Right atrium auricular region (tissue), 2 donors: Measurements from ENCODE around the gene KCNH4. TPM values are rescaled to one million over a fixed set of nuclear protein-coding genes. Genes with fewer than 3 reads are reported as not detected.

Source experiments
- DNase-seq: peaks from one replicate; pipeline ENCODE4 v3.0.0-alpha.2; 2019; ENCODE audit warnings: low spot score
- H3K27ac ChIP-seq, 2 donors: fragments of 200-600 bp; sonication (generic); 1 replicate in 1 of 2; 2 replicates in 1 of 2; pipeline ENCODE4 v1.5.1; 2016 to 2019
- H3K27me3 ChIP-seq, 2 donors: fragments of 200-600 bp; sonication (generic); one replicate each; pipeline versions ENCODE4 v1.5.1 to v1.6.0; 2017 to 2019
- H3K36me3 ChIP-seq: fragments of 200-600 bp; sonication (generic); one replicate; pipeline ENCODE4 v1.5.1; 2016
- H3K4me1 ChIP-seq, 2 donors: fragments of 200-600 bp; sonication (generic); one replicate each; pipeline versions ENCODE4 v1.5.1 to v1.6.0; 2017 to 2019
- H3K4me3 ChIP-seq, 2 donors: fragments of 200-600 bp; sonication (generic); 1 replicate in 1 of 2; 2 replicates in 1 of 2; pipeline ENCODE4 v1.5.1; 2017 to 2019; ENCODE audit warnings: mild to moderate bottlenecking in 1 of 2, moderate library complexity in 1 of 2
- H3K9me3 ChIP-seq, 2 donors: fragments of 200-600 bp; sonication (generic); one replicate each; pipeline ENCODE4 v1.5.1; 2019
- total RNA-seq, 2 donors: library from RNA; depleted of rRNA; stranded (reverse); fragments of >200 nt; gene quantifications; one replicate each; pipeline ENCODE4 v1.1.0, GENCODE V29; 2016
- TF ChIP-seq, protein P1 (sequence below), 2 donors: fragments of 200-600 bp; sonication (generic); IDR thresholded peaks; one replicate each; pipeline ENCODE4 v1.5.1; 2019; ENCODE audit warnings: antibody characterized with exemption in 2 of 2

The KCNH4 gene
- total RNA-seq, 2 donors from 2014 or later: 0.15 to 0.35 TPM

- Histone ChIP-seq H3K4me1 (peaks cover 0 to 17% of the 10 kb centered on the region in 2 donors), H3K27ac (no peak overlapping the region), H3K4me3 (no peak overlapping the region), H3K36me3 (no peaks in the 10 kb centered on the region), H3K9me3 (no peaks in the 10 kb centered on the region), H3K27me3 (peaks cover 10 to 13% of the 10 kb centered on the region in 2 donors)
- TF ChIP-seq, protein P1, sequence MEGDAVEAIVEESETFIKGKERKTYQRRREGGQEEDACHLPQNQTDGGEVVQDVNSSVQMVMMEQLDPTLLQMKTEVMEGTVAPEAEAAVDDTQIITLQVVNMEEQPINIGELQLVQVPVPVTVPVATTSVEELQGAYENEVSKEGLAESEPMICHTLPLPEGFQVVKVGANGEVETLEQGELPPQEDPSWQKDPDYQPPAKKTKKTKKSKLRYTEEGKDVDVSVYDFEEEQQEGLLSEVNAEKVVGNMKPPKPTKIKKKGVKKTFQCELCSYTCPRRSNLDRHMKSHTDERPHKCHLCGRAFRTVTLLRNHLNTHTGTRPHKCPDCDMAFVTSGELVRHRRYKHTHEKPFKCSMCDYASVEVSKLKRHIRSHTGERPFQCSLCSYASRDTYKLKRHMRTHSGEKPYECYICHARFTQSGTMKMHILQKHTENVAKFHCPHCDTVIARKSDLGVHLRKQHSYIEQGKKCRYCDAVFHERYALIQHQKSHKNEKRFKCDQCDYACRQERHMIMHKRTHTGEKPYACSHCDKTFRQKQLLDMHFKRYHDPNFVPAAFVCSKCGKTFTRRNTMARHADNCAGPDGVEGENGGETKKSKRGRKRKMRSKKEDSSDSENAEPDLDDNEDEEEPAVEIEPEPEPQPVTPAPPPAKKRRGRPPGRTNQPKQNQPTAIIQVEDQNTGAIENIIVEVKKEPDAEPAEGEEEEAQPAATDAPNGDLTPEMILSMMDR (IDR thresholded peaks at IDR 0.05): no peak
- DNase-seq: no peak
These were observed 2.1 kb downstream of the KCNH4 start for GRCh38 chr17:42178817-42179216.

- Histone ChIP-seq H3K27ac (no peak overlapping the region), H3K4me1 (peaks cover 0 to 13% of the 10 kb centered on the region in 2 donors), H3K27me3 (peaks cover 10 to 13% of the 10 kb centered on the region in 2 donors), H3K9me3 (no peaks in the 10 kb centered on the region), H3K4me3 (no peak overlapping the region), H3K36me3 (no peaks in the 10 kb centered on the region)
- DNase-seq: no peak
- TF ChIP-seq, protein P1 (IDR thresholded peaks at IDR 0.05): no peak
These were observed 3.3 kb downstream of the KCNH4 start for GRCh38 chr17:42177684-42178083.

DNA sequence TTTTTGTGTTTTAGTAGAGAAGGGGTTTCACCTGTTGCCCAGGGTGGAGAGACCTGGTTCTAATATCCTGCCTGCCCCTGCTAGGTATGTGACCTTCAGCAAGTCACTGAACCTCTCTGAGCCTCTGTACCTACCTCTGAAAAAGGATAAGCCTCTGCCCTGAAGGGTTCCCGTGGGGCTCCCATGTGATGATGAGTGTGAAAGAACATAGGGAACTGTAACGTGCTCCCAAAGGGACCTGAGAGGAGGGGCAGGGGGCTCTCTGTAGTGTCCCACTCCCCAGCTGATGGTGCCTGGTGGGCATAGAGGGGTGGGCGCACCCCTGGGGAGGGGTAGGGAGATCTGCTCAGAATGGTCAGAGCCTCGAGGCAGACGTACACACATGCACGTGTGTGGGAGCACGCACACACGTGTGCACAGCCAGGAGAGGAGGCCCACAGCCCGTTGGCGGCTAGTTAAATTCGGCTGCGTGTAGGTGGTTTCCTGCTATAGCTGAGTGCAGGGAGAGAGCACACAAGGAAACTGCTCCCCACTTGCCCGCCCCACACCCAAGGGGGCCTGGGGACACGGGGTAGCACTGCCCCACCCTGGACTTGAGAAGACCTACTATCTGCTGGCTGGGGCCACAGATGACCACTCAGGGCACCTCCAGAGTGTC, 6.7 kb downstream of the KCNH4 start:
- TF ChIP-seq, protein P1 (IDR thresholded peaks at IDR 0.05): no peak

DNA sequence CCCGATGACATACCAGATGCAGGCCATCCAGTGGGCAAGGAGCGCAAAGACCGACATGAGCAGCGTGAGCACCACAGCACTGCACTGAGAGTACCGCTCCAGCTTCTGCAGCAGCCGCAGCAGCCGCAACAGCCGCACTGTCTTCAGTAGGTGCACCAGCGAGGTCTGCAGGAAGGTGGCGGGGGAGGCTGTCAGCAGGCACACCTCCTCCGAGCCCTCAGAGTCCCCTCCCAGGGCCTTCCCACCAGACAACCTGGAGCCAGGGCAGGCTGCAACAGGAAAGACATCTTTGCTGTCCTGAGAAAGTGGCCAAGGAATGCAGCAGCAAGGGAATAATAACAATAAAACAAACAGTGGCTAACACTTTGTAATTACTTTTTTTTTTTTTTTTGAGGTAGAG, 9.1 kb downstream of the KCNH4 start:
- Histone ChIP-seq H3K27me3 (no peaks in the 10 kb centered on the region), H3K27ac (no peak overlapping the region), H3K4me1 (no peaks in the 10 kb centered on the region), H3K36me3 (no peaks in the 10 kb centered on the region), H3K9me3 (no peaks in the 10 kb centered on the region), H3K4me3 (no peak overlapping the region)
- no peak for DNase-seq
- TF ChIP-seq, protein P1 (IDR thresholded peaks at IDR 0.05): no peak

More for the DNA sequence above, 6.7 kb downstream of the KCNH4 start:
- Histone ChIP-seq H3K4me1 (no peaks in the 10 kb centered on the region), H3K9me3 (no peaks in the 10 kb centered on the region), H3K36me3 (no peaks in the 10 kb centered on the region), H3K4me3 (no peak overlapping the region), H3K27ac (no peak overlapping the region), H3K27me3 (no peaks in the 10 kb centered on the region)
- no peak for DNase-seq

DNA sequence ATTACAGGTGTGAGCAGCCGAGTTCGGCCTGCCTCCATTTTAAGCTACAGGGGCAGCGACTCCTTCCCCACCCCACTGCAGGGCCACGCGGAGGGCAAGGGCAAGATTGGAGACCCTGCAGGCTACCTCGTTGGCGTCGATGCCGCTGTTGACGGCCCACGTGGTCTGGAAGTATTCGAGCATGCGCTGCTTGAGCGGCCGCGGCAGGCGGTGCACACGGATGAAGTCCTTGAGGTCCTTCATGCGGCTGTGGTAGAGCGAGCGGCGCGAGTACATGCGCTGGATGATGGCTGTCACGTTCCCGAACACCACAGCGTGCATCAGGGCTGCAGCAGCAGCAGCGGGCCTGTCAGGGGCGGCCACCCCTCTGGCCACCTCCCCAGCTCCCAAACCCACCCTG, 11.6 kb downstream of the KCNH4 start:
- DNase-seq: no peak
- Histone ChIP-seq H3K36me3 (no peaks in the 10 kb centered on the region), H3K27ac (no peak overlapping the region), H3K27me3 (no peaks in the 10 kb centered on the region), H3K4me3 (no peak overlapping the region), H3K9me3 (no peaks in the 10 kb centered on the region), H3K4me1 (no peaks in the 10 kb centered on the region)
- TF ChIP-seq, protein P1 (IDR thresholded peaks at IDR 0.05): no peak

DNA sequence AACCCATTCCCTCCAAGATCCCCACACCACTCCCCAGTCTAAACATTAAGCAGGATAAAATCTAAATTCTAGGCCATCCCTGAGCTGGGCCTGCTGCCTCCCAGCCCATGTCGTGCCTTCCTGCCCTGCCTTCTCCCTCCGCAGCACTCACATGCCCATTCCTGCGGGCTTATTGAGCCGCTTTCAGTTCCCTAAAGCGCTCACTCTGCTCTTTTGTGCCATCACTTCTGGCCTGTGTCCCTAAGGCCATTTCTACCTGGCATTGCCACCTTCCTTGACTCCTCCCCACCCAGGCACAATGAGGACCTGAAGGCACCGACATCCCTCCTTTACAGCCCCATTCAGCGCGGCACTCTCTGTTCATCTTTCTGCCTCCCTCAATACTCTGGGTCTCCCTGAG, 13.1 kb downstream of the KCNH4 start:
- Histone ChIP-seq H3K27ac (no peak overlapping the region), H3K36me3 (no peaks in the 10 kb centered on the region), H3K4me1 (no peaks in the 10 kb centered on the region), H3K4me3 (no peak overlapping the region), H3K9me3 (no peaks in the 10 kb centered on the region), H3K27me3 (no peaks in the 10 kb centered on the region)
- DNase-seq: no peak
- TF ChIP-seq, protein P1 (IDR thresholded peaks at IDR 0.05): no peak
